Measurements from ENCODE around the gene SYCN.

SYCN gene

GRCh38 chr19:39192846-39193245 is 11.2 kb downstream of the SYCN start:
- Histone ChIP-seq H3K4me3 (ENCODE audit: low read depth, low read length) (no peak overlapping the region), H3K9ac (ENCODE audit: low read length) (no peak overlapping the region), H3K27ac (ENCODE audit: low read depth, low read length) (no peak overlapping the region), H3K36me3 (ENCODE audit: control insufficient read depth, insufficient read depth, low read length) (no peaks in the 10 kb centered on the region), H3K27me3 (ENCODE audit: control insufficient read depth, insufficient read depth, low read length) (peaks cover 31% of the 10 kb centered on the region), H3K9me3 (ENCODE audit: control insufficient read depth, insufficient read depth, low read depth, low read length) (no peaks in the 10 kb centered on the region), H3K4me1 (ENCODE audit: control insufficient read depth, insufficient read depth, low read length) (peaks cover 7% of the 10 kb centered on the region)

DNA sequence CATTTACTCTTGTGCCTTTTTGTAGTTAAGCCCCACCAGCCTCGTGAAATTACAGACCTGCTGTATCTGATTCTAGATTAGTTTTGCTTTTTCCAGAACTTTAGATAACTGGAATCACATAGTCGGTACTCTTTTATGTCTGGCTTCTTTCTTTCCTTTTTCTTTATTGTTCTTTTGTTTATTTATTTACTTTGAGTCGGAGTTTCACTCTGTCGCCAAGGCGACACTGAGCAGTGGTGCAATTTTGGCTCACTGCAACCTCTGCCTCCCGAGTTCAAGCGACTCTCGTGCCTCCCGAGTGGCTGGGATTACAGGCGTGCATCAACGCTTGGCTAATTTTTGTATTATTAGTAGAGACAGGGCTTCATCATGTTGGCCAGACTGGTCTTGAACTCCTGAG is 13.3 kb downstream of the SYCN start:
- peaks cover 10% of the 10 kb centered on the region for H3K27me3 ChIP-seq (ENCODE audit: control insufficient read depth, insufficient read depth, low read length)
- no peaks in the 10 kb centered on the region for H3K9me3 ChIP-seq (ENCODE audit: control insufficient read depth, insufficient read depth, low read depth, low read length)
- no peak overlapping the region for H3K9ac ChIP-seq (ENCODE audit: low read length)
- no peak overlapping the region for H3K27ac ChIP-seq (ENCODE audit: low read depth, low read length)
- H3K4me1 ChIP-seq (ENCODE audit: control insufficient read depth, insufficient read depth, low read length), result no peaks in the 10 kb centered on the region; the same call in none of the 2 replicates
- no peak overlapping the region for H3K4me3 ChIP-seq (ENCODE audit: low read depth, low read length)
- H3K36me3 ChIP-seq (ENCODE audit: control insufficient read depth, insufficient read depth, low read length), result no peaks in the 10 kb centered on the region

DNA sequence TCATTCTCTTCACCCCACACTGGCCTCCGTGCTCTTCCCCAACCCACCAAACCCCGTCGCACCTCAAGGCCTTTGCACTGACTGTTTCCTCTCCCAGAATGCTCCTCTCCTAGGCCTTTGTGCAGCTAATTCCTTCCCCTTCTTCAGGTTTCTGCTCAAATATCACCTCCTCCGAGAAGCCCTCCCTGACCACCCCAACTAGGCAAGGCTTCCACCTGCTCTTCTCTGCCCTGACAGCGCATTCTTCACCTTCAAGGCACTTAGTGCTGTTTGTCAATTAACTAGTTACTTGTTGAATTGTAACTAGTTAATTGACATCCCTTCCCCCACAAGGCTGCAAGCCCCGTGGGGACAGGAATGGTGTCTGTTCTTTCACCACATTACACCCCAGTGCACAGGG is 15.1 kb downstream of the SYCN start:
- Histone ChIP-seq H3K9ac (ENCODE audit: low read length) (no peak overlapping the region), H3K36me3 (ENCODE audit: control insufficient read depth, insufficient read depth, low read length) (no peaks in the 10 kb centered on the region), H3K27ac (ENCODE audit: low read depth, low read length) (no peak overlapping the region), H3K27me3 (ENCODE audit: control insufficient read depth, insufficient read depth, low read length) (no peaks in the 10 kb centered on the region), H3K4me3 (ENCODE audit: low read depth, low read length) (no peak overlapping the region), H3K9me3 (ENCODE audit: control insufficient read depth, insufficient read depth, low read depth, low read length) (no peaks in the 10 kb centered on the region), H3K4me1 (ENCODE audit: control insufficient read depth, insufficient read depth, low read length) (no peaks in the 10 kb centered on the region; the same call in none of the 2 replicates)

DNA sequence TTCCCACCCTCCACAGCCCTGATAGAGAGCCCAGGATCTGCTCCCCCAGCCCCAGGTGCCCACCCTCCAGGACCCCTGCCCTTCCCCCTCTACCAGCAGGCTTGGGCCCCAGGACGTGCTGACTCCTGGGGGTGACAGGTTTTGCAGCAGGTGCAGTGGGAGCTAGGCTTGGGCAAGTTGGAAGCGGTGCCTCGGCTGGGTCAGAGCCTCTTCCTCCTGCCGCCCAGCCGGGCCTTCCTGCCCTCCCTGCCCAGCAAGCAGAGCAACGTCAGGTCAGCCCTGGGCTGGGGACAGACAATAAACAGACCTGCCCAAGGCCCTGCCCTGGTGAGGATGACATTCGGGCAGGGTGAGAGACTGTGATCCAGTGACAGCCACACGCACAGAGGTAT is 16.5 kb downstream of the SYCN start:
- Histone ChIP-seq H3K27me3 (ENCODE audit: control insufficient read depth, insufficient read depth, low read length) (no peaks in the 10 kb centered on the region), H3K27ac (ENCODE audit: low read depth, low read length) (no peak overlapping the region), H3K4me3 (ENCODE audit: low read depth, low read length) (no peak overlapping the region), H3K4me1 (ENCODE audit: control insufficient read depth, insufficient read depth, low read length) (no peaks in the 10 kb centered on the region; the same call in 1 of the 2 replicates), H3K9ac (ENCODE audit: low read length) (no peak overlapping the region), H3K9me3 (ENCODE audit: control insufficient read depth, insufficient read depth, low read depth, low read length) (no peaks in the 10 kb centered on the region), H3K36me3 (ENCODE audit: control insufficient read depth, insufficient read depth, low read length) (no peaks in the 10 kb centered on the region)

- Histone ChIP-seq H3K4me1 (ENCODE audit: control insufficient read depth, insufficient read depth, low read length) (no peaks in the 10 kb centered on the region; the same call in 1 of the 2 replicates), H3K36me3 (ENCODE audit: control insufficient read depth, insufficient read depth, low read length) (no peaks in the 10 kb centered on the region), H3K4me3 (ENCODE audit: low read depth, low read length) (no peak overlapping the region), H3K27ac (ENCODE audit: low read depth, low read length) (no peak overlapping the region), H3K9me3 (ENCODE audit: control insufficient read depth, insufficient read depth, low read depth, low read length) (no peaks in the 10 kb centered on the region), H3K27me3 (ENCODE audit: control insufficient read depth, insufficient read depth, low read length) (no peaks in the 10 kb centered on the region), H3K9ac (ENCODE audit: low read length) (no peak overlapping the region)
Measured at GRCh38 chr19:39186391-39186790, 17.7 kb downstream of the SYCN start.

DNA sequence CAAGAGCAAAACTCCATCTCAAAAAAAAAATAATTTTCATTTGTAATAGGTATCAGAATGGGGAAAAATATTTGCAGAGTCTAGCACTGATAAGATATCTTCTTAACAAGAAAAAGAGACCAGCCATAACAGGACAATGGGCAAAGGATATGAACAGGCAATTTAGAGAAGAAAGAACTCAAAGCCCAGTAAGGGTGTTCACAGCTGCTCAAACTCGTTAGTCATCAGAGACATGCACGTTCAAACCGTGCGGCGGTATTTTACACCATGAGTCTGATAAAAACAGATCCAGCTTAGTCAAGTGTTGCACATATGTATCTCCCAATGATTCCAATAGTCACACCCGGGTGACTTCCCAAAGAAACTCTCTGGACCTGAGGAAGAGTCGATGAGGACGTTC is 21.0 kb downstream of the SYCN start:
- H3K4me3 ChIP-seq (ENCODE audit: low read depth, low read length), result no peak overlapping the region
- no peak overlapping the region for H3K9ac ChIP-seq (ENCODE audit: low read length)
- H3K36me3 ChIP-seq (ENCODE audit: control insufficient read depth, insufficient read depth, low read length), result peaks cover 18% of the 10 kb centered on the region
- no peak overlapping the region for H3K27ac ChIP-seq (ENCODE audit: low read depth, low read length)
- no peaks in the 10 kb centered on the region for H3K9me3 ChIP-seq (ENCODE audit: control insufficient read depth, insufficient read depth, low read depth, low read length)
- no peaks in the 10 kb centered on the region for H3K27me3 ChIP-seq (ENCODE audit: control insufficient read depth, insufficient read depth, low read length)
- no peaks in the 10 kb centered on the region; the same call in 1 of the 2 replicates for H3K4me1 ChIP-seq (ENCODE audit: control insufficient read depth, insufficient read depth, low read length)

GRCh38 chr19:39182174-39182505 is 21.9 kb downstream of the SYCN start:
- no peak overlapping the region for H3K9ac ChIP-seq (ENCODE audit: low read length)
- no peaks in the 10 kb centered on the region for H3K9me3 ChIP-seq (ENCODE audit: control insufficient read depth, insufficient read depth, low read depth, low read length)
- peaks cover 25% of the 10 kb centered on the region for H3K36me3 ChIP-seq (ENCODE audit: control insufficient read depth, insufficient read depth, low read length)
- no peak overlapping the region for H3K4me3 ChIP-seq (ENCODE audit: low read depth, low read length)
- no peak overlapping the region for H3K27ac ChIP-seq (ENCODE audit: low read depth, low read length)
- no peaks in the 10 kb centered on the region for H3K27me3 ChIP-seq (ENCODE audit: control insufficient read depth, insufficient read depth, low read length)
- H3K4me1 ChIP-seq (ENCODE audit: control insufficient read depth, insufficient read depth, low read length), result no peaks in the 10 kb centered on the region

DNA sequence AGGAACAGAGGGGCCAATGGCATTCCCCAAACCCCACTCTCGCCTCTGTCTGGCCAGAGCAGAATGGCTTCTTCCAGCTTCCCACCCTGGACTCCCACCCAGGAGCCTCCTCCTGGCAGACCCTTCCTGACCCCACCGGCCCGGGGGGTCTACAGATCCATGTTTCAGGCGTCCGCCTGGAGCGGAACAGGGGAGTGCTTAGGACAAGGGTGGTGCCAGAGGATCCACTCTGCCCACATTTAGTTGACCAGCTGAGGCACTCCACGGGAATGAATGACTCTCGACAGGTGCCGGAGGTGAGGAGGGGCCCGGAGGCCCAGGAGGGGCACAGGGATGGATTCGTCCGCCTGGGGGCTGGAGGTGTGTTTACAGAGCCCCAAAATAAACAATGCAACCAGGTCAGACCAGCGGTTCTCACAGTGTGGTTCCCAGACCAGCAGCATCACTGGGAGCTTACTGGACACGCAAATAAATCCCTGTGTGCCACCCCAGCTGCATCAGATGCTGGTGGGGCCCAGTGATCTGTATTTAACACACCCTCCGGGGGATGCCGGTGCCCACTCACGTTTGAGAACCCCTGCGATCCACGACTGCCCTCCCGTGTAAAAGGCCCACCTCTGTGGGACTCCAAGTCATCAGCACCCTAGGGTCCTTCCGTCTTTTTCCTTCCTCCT is 22.4 kb downstream of the SYCN start:
- no peaks in the 10 kb centered on the region for H3K4me1 ChIP-seq (ENCODE audit: control insufficient read depth, insufficient read depth, low read length)
- H3K9me3 ChIP-seq (ENCODE audit: control insufficient read depth, insufficient read depth, low read depth, low read length), result no peaks in the 10 kb centered on the region
- H3K27ac ChIP-seq (ENCODE audit: low read depth, low read length), result 0 out of 2 replicates have a peak overlapping the region, but pooled peaks have one; percentile 11
- peaks cover 26% of the 10 kb centered on the region for H3K36me3 ChIP-seq (ENCODE audit: control insufficient read depth, insufficient read depth, low read length)
- H3K27me3 ChIP-seq (ENCODE audit: control insufficient read depth, insufficient read depth, low read length), result no peaks in the 10 kb centered on the region
- H3K9ac ChIP-seq (ENCODE audit: low read length), result no peak overlapping the region
- no peak overlapping the region for H3K4me3 ChIP-seq (ENCODE audit: low read depth, low read length)

- H3K9me3 ChIP-seq (ENCODE audit: control insufficient read depth, insufficient read depth, low read depth, low read length), result no peaks in the 10 kb centered on the region
- no peaks in the 10 kb centered on the region for H3K27me3 ChIP-seq (ENCODE audit: control insufficient read depth, insufficient read depth, low read length)
- H3K36me3 ChIP-seq (ENCODE audit: control insufficient read depth, insufficient read depth, low read length), result peaks cover 35% of the 10 kb centered on the region
- no peak overlapping the region for H3K9ac ChIP-seq (ENCODE audit: low read length)
- no peak overlapping the region for H3K27ac ChIP-seq (ENCODE audit: low read depth, low read length)
- no peak overlapping the region for H3K4me3 ChIP-seq (ENCODE audit: low read depth, low read length)
- H3K4me1 ChIP-seq (ENCODE audit: control insufficient read depth, insufficient read depth, low read length), result no peaks in the 10 kb centered on the region
Measured at GRCh38 chr19:39180749-39181148, 23.3 kb downstream of the SYCN start.

DNA sequence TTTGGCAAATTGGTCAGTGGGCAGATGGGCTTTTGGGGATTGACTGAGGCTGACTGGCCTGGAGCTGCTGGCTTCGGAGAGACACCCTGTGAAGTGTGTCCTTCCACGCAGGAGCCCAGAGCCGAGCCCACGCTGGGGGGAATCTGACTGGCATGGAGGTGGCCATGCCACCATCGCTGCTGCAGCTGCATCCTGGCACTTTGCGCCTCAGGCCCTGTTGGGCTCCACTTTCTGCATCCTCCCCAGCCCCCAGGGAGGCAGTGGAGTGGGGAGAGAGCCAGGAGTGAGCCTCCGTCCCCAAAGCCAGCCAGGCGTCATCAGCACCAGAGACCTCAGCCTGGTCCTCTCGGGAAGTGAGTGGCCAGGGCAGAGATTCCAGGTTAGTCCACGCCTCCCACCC is 24.3 kb downstream of the SYCN start:
- Histone ChIP-seq H3K9me3 (ENCODE audit: control insufficient read depth, insufficient read depth, low read depth, low read length) (no peaks in the 10 kb centered on the region), H3K4me1 (ENCODE audit: control insufficient read depth, insufficient read depth, low read length) (no peaks in the 10 kb centered on the region), H3K9ac (ENCODE audit: low read length) (no peak overlapping the region), H3K27ac (ENCODE audit: low read depth, low read length) (no peak overlapping the region), H3K27me3 (ENCODE audit: control insufficient read depth, insufficient read depth, low read length) (no peaks in the 10 kb centered on the region), H3K4me3 (ENCODE audit: low read depth, low read length) (no peak overlapping the region), H3K36me3 (ENCODE audit: control insufficient read depth, insufficient read depth, low read length) (peaks cover 43% of the 10 kb centered on the region)

GRCh38 chr19:39178296-39179006 is 25.6 kb downstream of the SYCN start:
- H3K36me3 ChIP-seq (ENCODE audit: control insufficient read depth, insufficient read depth, low read length), result peaks cover 50% of the 10 kb centered on the region

More at GRCh38 chr19:39178296-39179006, 25.6 kb downstream of the SYCN start:
- Histone ChIP-seq H3K4me3 (ENCODE audit: low read depth, low read length) (no peak overlapping the region), H3K27me3 (ENCODE audit: control insufficient read depth, insufficient read depth, low read length) (no peaks in the 10 kb centered on the region), H3K9me3 (ENCODE audit: control insufficient read depth, insufficient read depth, low read depth, low read length) (no peaks in the 10 kb centered on the region), H3K4me1 (ENCODE audit: control insufficient read depth, insufficient read depth, low read length) (no peaks in the 10 kb centered on the region), H3K27ac (ENCODE audit: low read depth, low read length) (no peak overlapping the region), H3K9ac (ENCODE audit: low read length) (no peak overlapping the region)
